ENCODE data around the gene TOP3B.
"Not testable (repeated sequence)": the region's sequence is repeated elsewhere in the genome, so short reads cannot be mapped to it uniquely, and the experiment has no call there.

The TOP3B gene

GRCh38 chr22:21920341-21921183, 62.0 kb downstream of the TOP3B start:
- no peak for FAIRE-seq

- no peak for FAIRE-seq
These were observed 62.9 kb downstream of the TOP3B start for GRCh38 chr22:21919526-21920307.

GRCh38 chr22:21918466-21919185, 64.0 kb downstream of the TOP3B start:
- FAIRE-seq: no peak

GRCh38 chr22:21917959-21918261, 64.7 kb downstream of the TOP3B start:
- no peak for FAIRE-seq

GRCh38 chr22:21917181-21917958, 65.2 kb downstream of the TOP3B start:
- FAIRE-seq: no peak

GRCh38 chr22:21916309-21916918, 66.2 kb downstream of the TOP3B start:
- no peak for FAIRE-seq

- no peak for FAIRE-seq
These were observed 66.8 kb downstream of the TOP3B start for GRCh38 chr22:21915624-21916308.

- FAIRE-seq: not testable (repeated sequence)
These were observed 68.4 kb downstream of the TOP3B start for GRCh38 chr22:21914033-21914642.

- not testable (repeated sequence) for FAIRE-seq
These were observed 72.2 kb downstream of the TOP3B start for GRCh38 chr22:21910367-21910766.

- FAIRE-seq: no peak
These were observed 72.7 kb downstream of the TOP3B start for GRCh38 chr22:21909871-21910270.

GRCh38 chr22:21907638-21908522, 74.7 kb downstream of the TOP3B start:
- FAIRE-seq: no peak

Measured in G401.6 (cell line).